Kidney glomerular epithelial cell (primary cell): ENCODE results near the gene CACNA1D.
"Not testable (repeated sequence)": the region's sequence is repeated elsewhere in the genome, so short reads cannot be mapped to it uniquely, and the experiment has no call there.

Experiments
- DNase-seq: peaks from one replicate; lab custom pipeline; 2025; lab: John Stamatoyannopoulos, UW

The CACNA1D gene

GRCh38 chr3:53526704-53527055 lies 32.3 kb downstream of the CACNA1D start:
- DNase-seq, result no peak

- DNase-seq, result no peak
These were observed 35.8 kb downstream of the CACNA1D start for GRCh38 chr3:53530205-53530604.

DNA sequence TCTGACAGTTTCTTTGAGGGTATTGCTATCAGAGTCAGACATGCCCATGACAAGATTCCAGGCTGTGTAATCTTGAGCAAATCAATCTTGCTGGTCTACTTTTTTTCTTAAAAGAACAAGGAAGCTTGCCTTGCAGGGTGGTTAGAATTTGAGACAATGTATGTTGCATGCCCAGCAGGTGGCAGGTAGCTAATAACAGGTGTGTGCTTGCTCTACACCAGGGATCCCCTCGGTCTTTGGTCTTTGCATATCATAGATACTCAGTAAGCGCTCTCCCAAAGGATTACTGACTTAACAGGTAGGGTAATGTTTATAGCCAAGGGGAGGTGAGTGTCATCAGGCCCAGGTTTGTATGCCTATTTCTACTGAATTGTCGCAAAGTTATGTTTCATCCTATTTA lies 37.3 kb downstream of the CACNA1D start:
- no peak for DNase-seq

DNA sequence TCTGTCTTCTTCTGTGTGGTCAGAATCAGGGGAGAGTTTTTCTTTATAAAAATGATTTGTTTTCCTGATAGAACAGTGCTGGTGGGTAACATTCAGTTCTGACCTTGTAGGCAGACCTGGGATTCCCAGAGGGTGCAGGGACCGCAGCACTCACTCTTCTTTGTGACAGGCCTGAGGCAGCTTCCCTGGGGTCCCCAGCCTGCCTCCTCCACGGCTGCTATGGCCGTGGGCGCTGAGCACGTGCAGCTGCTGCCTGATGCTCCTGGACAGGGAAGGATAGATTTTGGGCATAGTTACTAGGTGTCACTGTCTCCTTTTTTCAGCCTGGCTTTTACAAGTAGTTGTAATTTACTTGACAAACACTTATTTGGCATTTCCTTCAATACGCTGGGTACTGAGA lies 39.1 kb downstream of the CACNA1D start:
- DNase-seq, result no peak

DNA sequence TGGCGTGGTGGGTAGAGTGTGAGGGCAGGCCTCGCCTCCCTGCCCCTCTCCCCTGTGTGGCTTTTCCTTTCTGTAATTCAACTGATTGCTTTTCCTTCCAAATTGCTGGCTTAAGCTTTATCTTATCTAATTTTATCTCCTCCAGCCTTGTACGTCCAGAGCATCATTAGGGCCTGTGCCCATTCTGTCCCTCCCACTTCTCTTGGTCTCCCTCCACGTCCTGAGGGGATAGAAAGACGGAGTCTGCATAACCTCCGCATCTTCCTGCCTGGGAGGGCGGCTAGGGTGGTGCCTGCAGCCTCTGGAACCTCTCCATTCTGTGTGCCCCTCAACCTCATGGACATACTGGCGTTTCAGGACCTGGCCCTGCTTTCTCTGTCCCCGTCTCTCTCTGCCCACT lies 39.8 kb downstream of the CACNA1D start:
- no peak for DNase-seq

GRCh38 chr3:53534676-53535400 lies 40.4 kb downstream of the CACNA1D start:
- DNase-seq, result no peak

GRCh38 chr3:53536282-53536681 lies 41.9 kb downstream of the CACNA1D start:
- no peak for DNase-seq

- no peak for DNase-seq
These were observed 49.9 kb downstream of the CACNA1D start for GRCh38 chr3:53544357-53544756.

GRCh38 chr3:53545310-53545995 lies 51.0 kb downstream of the CACNA1D start:
- no peak for DNase-seq

GRCh38 chr3:53545996-53546359 lies 51.6 kb downstream of the CACNA1D start:
- no peak for DNase-seq

DNA sequence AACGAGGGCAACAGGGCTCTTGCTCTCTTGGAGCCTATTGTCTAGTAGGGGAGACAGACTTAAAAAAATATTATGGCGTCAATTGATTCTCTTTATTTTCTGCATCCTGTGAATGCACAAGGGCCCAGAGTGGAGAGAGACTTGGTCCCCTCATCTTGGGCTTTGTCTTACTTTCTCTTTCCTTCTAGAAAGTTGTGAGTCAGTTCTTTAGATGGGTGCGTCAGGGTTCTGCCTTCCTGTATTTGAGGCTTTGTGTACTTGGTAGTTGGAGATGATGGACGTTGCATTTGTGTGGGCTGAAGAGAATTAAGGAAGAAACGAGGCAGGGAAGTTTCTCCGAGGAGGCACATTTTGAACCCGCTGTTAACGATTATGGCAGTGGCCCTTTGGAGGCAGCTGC lies 52.9 kb downstream of the CACNA1D start:
- no peak for DNase-seq

- no peak for DNase-seq
These were observed 55.7 kb downstream of the CACNA1D start for GRCh38 chr3:53550005-53550620.

GRCh38 chr3:53551324-53551723 lies 56.9 kb downstream of the CACNA1D start:
- DNase-seq, result no peak

DNA sequence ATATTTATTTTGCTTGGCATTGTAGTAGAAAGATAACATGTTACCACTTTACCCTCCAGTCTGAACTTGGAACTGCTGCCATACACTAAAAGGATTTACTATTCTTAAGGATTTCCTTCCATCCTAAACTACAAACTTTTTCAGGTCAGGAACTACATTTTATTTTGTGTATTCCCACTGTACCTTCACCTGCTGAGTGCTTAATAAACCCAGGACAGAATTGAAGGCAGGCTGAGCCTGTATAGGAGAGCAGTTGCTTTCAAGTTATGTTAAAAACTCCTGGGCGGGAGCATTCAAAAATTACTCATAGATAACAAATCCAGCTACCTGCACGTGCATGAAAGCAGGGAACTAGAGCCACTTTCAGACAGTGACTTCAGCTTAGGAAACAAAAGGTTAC lies 58.3 kb downstream of the CACNA1D start:
- DNase-seq, result no peak

DNA sequence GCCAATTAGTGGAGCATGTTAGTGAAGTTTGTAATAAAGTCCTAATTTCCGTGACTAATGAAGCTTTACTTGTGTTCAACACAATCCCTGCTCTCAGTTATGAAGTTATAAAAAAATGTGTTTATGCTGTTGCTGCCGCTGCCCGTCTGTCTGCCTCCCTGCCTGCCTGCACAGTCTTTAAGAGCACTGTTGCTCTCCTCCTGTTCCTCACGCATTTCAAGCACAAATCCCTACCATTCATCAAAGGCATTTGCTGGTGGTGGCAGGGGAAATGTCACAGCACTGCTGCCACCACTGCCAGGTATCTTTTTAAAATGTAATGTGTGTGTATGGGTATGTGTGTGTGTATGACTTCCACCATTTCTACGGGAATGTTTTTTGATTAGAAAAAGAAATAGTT lies 58.8 kb downstream of the CACNA1D start:
- DNase-seq, result no peak

GRCh38 chr3:53554559-53555067 lies 60.2 kb downstream of the CACNA1D start:
- no peak for DNase-seq

- DNase-seq, result no peak
These were observed 60.7 kb downstream of the CACNA1D start for GRCh38 chr3:53555068-53555588.

GRCh38 chr3:53566461-53567145 lies 72.2 kb downstream of the CACNA1D start:
- no peak for DNase-seq

GRCh38 chr3:53570081-53570480 lies 75.7 kb downstream of the CACNA1D start:
- DNase-seq, result no peak

DNA sequence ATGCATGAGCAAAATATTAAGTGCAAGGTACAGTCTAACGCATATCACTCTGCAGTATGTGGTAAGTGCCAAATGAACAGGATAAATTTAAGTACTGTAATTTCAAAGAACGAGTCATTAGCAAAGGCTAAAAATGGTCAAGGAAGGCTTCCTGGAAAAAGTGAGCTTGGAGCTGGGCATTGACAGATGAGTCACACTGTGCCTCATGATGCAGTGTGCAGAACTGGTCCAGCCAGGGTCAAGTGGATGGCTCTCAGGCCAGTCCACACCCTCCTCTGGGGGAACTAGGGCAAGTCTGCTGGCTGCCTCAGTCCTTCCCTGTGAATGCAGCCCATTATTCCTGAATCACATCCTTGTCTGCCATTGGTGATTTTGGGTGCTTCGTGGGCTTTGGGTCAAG lies 76.3 kb downstream of the CACNA1D start:
- peak; percentile 22 for DNase-seq

DNA sequence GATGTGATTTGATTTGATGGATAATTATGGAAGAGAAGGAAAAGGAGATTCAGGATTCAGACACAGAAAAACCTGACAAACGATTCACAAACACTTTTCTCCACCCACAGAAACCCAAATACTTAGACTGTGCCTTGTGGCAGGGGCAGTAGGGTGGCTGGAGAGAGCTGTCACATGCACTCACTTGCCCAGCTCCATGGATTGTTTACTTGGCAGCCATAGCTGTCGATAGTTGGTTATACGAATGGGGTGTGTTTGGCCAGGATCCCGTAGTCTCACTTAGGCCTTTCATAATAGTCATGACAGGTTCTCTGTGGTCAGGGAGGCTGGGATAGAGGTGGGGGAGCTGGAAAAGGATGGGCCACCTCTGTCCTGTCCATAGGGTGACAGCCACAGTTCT lies 76.9 kb downstream of the CACNA1D start:
- no peak for DNase-seq

DNA sequence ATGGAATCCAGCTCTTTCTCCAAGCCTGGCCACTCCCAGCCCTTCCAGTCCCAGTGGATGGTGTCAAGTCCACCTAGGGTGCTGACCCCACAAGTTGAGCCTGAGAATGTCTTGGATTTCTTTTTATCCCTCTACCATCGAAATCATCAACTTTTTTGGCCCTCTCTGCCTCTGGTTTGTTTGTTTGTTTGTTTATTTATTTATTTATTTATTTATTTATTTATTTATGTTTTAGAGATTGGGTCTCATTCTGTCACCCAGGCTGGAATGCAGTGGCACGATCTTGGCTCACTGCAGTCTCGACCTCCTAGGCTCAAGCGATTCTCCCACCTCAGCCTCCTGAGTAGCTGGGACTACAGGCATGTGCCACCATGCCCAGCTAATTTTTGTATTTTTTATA lies 77.8 kb downstream of the CACNA1D start:
- DNase-seq, result not testable (repeated sequence)
